HG03558 (cell line): Measurements from ENCODE around the gene TNFRSF4.

Experiments
- ATAC-seq: cut with Tn5 transposase; IDR thresholded peaks from one replicate; pipeline ENCODE4 v1.9.1; 2021; ENCODE audit warnings: moderate number of reproducible peaks; ENCODE audit not compliant: unreplicated experiment; ENCODE audit errors: extremely low read depth

TNFRSF4 gene

GRCh38 chr1:1220197-1220596 is 6.2 kb upstream of the TNFRSF4 start:
- ATAC-seq: no peak

DNA sequence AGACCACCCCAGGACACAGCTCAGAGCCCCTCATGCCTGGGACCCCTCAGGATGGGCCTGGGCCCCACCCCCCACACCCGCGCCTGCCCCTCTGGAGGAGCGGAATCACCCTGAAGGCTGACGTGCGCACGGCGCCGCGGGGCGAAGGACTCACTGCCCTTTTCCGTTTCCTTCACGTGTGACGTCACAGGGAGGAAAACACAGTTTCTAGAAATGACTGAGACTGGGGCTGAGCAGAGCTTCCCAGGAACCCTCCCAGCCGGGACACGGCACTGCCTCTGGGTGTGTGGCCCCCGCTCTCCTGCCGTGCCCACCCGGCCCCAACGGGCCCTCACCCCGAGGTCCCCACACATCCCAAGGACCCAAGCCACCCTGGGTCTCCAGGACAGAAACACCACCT is 5.4 kb upstream of the TNFRSF4 start:
- no peak for ATAC-seq

DNA sequence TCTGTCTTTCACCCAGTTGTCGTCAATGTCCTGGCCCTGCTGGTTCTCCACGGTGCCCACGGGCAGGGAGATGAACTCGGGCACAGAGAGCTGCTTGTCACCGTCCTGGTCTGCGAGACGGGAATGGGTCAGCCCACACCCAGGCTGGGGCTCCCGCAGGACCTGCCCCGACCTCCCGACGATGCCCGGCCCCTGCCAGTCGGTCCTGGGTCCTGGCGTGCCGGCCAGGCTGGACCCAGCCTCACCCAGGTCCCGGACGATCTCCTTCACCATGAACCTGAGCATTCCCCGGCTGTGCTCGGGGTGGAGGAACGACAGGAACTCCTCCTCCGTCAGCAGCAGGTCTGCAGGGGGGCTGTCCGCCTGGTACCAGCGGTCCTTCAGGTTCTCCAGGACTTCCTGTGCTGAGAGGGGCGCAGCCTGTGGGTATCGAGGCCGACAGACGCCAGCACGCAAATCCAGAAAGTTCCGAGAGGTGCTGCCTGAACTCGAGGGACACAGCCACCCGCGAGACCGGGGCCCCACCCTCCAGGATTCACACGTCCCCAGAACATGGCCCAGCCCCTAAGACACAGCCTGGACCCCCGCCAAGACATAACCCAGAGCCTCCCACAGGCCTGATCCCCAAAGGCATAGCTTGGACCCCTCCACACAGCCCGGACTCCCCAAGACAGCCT is 4.7 kb upstream of the TNFRSF4 start:
- ATAC-seq: no peak

GRCh38 chr1:1217621-1218523 is 3.9 kb upstream of the TNFRSF4 start:
- ATAC-seq: no peak

- no peak for ATAC-seq
Observed at GRCh38 chr1:1216770-1217620, 3.0 kb upstream of the TNFRSF4 start.

GRCh38 chr1:1215881-1216605 is 2.1 kb upstream of the TNFRSF4 start:
- ATAC-seq: no peak

DNA sequence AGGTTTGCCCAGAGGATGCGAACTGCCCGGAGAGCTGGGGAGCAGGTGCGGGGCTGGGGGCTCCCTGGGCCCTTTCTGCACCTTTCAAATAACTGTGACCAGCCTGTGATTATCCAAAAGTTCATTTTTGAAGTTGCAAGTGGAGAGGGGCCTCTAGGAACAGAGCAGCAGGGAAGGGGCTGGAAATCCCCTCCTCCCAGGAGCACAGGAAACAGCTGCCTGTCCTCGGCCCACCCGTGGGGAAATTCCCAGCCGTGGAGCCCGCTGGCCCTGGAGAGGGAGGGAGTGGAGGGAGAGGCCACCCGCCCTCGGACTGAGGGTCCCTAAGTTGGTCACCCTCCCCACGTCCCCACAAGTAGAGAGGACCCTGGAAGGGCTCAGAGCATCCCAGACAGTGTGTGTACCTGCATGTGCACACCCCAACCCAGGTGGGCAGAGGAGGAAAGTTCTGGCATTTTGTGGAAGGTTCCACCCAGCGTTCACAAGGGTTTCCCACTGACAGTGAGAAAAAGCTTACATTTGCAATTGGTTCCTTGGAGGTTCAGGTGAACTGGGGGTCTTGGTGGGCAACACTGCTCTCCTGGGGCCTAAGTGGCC is 1.2 kb upstream of the TNFRSF4 start:
- ATAC-seq: no peak

- no peak for ATAC-seq
Observed at GRCh38 chr1:1212780-1213344, 1.1 kb downstream of the TNFRSF4 start.

- ATAC-seq: no peak
Observed at GRCh38 chr1:1211541-1212441, 2.2 kb downstream of the TNFRSF4 start.

DNA sequence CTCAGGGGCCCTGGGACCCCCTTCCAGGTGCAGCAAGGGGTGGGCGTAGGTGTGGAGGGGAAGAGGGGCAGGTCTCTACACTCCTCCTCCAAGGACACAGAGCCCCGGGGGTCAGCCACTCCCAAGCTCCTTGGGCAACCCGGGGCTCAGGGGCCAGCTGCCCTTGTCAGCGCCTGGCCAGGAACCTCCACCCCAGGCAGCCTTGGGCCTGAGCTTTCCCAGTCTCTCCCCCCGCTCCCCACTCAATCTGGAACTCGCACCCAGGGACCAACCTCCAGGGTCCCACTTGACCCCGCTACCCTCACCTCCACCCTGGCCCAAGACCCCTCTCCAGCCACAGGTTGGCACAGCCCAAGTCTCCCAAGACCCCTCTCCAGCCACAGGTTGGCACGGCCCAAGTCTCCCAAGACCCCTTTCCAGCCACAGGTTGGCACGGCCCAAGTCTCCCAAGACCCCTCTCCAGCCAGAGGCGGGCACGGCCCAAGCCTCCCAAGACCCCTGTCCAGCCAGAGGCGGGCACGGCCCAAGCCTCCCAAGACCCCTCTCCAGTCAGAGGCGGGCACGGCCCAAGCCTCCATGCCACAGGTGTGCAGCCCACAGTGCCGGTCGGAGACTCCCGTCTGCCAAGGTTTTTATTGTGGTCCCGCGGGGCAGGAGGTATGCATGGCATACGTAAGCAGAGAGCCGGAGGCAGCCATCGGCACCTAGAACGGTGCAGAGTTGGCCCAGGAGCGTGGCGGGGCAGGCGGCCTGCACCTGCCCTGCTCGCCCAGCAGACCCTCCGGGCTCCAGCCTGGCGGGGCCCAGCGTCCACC is 3.0 kb downstream of the TNFRSF4 start:
- no peak for ATAC-seq

GRCh38 chr1:1208713-1209433 is 5.1 kb downstream of the TNFRSF4 start:
- ATAC-seq: no peak

DNA sequence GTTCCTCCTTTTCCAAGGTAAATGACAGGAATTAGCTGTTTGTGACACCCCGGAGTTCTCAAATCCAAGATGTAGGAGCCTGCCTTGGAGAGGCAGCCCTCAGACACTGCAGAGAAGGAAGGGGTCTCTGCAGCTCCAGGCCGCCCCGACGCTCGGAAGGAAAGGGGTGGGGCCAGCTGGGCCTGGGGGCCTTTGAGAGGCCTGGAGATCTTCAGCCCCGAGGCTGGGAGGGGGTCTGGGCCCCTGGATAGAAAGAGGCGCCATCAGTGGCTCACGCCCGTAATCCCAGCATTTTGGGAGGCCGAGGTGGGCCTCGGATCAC is 6.4 kb downstream of the TNFRSF4 start:
- no peak for ATAC-seq

DNA sequence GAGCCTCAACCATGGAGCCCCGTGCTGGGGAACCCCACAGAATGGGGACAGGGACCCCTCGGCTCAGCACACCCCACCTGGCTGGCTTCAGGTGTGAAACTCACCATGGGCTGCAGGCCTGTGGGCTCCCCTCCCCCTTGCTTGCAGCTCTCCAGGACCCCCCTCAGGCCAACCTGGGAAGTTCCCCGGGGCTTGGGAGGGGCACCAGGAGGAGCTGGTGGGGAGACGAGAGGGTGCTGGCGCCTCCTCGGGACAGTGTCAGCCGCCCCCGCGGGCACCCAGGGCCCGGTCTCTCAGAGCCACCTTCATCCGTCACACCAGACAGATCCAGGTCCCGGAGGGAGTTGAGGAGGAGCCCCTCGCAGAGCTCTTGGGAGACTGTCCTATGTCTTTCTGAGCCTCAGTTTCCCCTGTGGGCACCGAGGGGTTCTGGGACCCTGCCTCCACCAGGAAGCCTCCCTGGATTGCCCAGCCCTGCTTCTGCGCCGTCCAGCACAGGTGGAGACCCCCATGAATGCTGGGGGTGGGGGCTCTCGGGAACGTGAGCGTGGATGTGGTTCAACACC is 6.9 kb downstream of the TNFRSF4 start:
- ATAC-seq: no peak

DNA sequence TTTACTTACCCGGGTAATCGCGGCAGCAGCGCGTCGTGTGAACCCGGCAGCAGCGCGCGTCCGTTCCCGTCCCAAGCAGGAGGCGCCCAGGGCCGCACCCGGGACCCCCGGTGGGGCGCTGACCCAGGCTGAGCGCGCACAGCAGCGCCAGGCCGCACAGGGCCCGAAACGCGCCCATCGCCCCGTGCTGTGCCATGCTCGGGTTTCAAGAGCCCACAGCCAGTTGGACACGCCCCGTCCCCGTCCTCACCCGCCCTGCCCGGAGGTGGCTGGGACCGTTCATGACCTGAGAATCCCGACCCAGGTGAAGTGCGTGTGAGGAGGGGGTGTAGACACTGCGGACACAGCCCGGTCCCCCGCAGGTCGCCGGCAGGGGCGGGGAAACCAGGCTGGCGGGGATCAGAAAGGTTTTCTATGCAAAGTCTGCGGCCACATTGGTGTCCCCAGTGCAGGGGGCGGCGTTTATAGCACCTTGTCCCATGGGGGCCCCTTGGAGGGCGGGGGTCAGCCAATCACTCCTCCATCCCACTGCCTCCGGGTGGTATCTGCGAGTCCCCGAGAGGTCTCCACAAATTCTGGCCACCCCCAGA is 7.5 kb downstream of the TNFRSF4 start, which contains the start of gene TNFRSF18:
TNFRSF18 (minus strand) TSS at position 217 of the 590 bp plus-strand sequence; CDS start at position 196, 21 bp downstream.
- no peak for ATAC-seq

- no peak for ATAC-seq
Observed at GRCh38 chr1:1205769-1206375, 8.1 kb downstream of the TNFRSF4 start.
